ENCODE measurements around the gene SPINT1.

- no peak for TF ChIP-seq CTCF (IDR thresholded peaks at IDR 0.05)
- TF ChIP-seq POLR2AphosphoS5 (IDR thresholded peaks at IDR 0.05): no peak
- TF ChIP-seq EP300 (IDR thresholded peaks at IDR 0.05): no peak
Measured at GRCh38 chr15:40850576-40851112, 6.8 kb downstream of the SPINT1 start.
